Right cardiac atrium (tissue), 5 donors: ENCODE measurements around the gene KNTC1. TPM values are rescaled to one million over a fixed set of nuclear protein-coding genes. Genes with fewer than 3 reads are reported as not detected.
"Not testable (repeated sequence)": the region's sequence is repeated elsewhere in the genome, so short reads cannot be mapped to it uniquely, and the experiment has no call there.

Experiments
- ATAC-seq, 2 donors: fragments of 200-7000 bp; cut with Tn5 transposase; one replicate each; pipeline versions ENCODE4 v1.8.0 to v1.9.1; 2020; ENCODE audit warnings: moderate library complexity in 2 of 2, mild to moderate bottlenecking in 1 of 2
- DNase-seq, 3 donors: peaks; one replicate each; pipeline ENCODE4 v3.0.0-alpha.2; 2020
- H3K27ac ChIP-seq: one replicate; pipeline ENCODE4 v1.5.1; 2013; ENCODE audit warnings: mild to moderate bottlenecking, low read length, control low read depth, moderate library complexity
- H3K27me3 ChIP-seq: one replicate; pipeline ENCODE4 v1.6.1; 2013; ENCODE audit not compliant: control insufficient read depth, insufficient read depth
- H3K4me1 ChIP-seq: one replicate; pipeline ENCODE4 v1.6.1; 2013; ENCODE audit warnings: low read length; ENCODE audit not compliant: control insufficient read depth, insufficient read depth
- H3K4me3 ChIP-seq: one replicate; pipeline ENCODE4 v1.5.1; 2013; ENCODE audit warnings: low read length, control low read depth
- H3K9me3 ChIP-seq: one replicate; pipeline ENCODE4 v1.6.1; 2013; ENCODE audit warnings: low read length; ENCODE audit not compliant: control insufficient read depth
- WGBS: extraction: QIAGEN DNeasy Blood & Tissue Kit; methylation state at CpG from one replicate; pipeline ENCODE4 v1.1.7; 2013; 5-methylcytosine and 5-hydroxymethylcytosine counted together
- intact Hi-C, 4 donors: fragments of 100-400 bp; cut with DNase I; formaldehyde crosslinking; loops; one replicate each; pipeline versions ENCODE4 v1.11.0 to v1.14.0; 2022 to 2023
- polyA plus RNA-seq: library from polyadenylated mRNA; stranded (reverse); fragments of 200-250 nt; gene quantifications from one replicate; pipeline ENCODE4 v1.2.3, GENCODE V29; 2013
- total RNA-seq, 4 donors: library from RNA; stranded (reverse); fragmentation: NEBNext Ultra II Directional; extraction: Animal tissue kit (Norgen Biotek cat#: 25700); gene quantifications; one replicate each; pipeline ENCODE4 v1.2.1, GENCODE V29; 2021
- donor health status: healthy with polysubstance abuse.
- donor health status: DM: no; HTN: yes; CAD: no.
- donor health status: DM: no; HTN: no; CAD: no.
- donor health status: DM: no; HTN: yes; CAD: no; lungs with severe emphysema.
- donor health status: DM: yes; HTN: yes; CAD: no.

Gene KNTC1
- total and polyA plus RNA-seq, 5 donors = 2.7 to 4.7 (median 4.0) TPM

DNA sequence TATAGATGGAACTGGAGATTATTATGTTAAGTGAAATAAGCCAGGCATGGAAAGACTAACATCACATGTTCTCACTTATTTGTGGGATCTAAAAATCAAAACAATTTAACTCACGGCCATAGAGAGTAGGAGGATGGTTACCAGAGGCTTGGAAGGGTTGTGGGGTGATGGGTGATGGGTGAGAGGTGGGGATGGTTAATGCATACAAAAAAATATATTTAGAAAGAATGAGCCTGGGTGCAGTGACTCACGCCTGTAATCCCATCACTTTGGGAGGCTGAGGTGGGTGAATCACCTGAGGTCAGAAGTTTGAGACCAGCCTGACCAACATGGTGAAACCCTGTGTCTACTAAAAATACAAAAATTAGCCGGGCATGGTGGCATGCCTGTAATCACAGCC, 43.0 kb downstream of the KNTC1 start:
- H3K27me3 ChIP-seq, intact Hi-C loops, DNase-seq, H3K9me3 ChIP-seq, H3K4me3 ChIP-seq, H3K27ac ChIP-seq, ATAC-seq, H3K4me1 ChIP-seq: not testable (repeated sequence)
- WGBS = 87% methylated on average over 3 of the region's 3 CpGs

DNA sequence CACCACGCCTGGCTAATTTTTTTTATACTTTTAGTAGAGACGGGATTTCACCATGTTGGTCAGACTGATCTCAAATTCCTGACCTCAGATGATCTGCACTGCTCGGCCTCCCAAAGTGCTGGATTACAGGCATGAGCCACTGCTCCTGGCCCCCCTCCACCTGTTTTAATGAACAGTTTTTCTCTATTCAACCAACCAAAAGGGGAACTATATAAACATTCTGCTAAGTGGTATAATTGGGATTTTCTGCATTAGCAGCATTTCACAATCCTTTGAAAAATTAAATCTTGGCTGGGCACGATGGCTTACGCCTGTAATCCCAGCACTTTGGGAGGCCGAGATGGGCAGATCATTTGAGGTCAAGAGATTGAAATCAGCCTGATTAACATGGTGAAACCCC, 44.8 kb downstream of the KNTC1 start:
- H3K27me3 ChIP-seq = no peaks in the 10 kb centered on the region
- intact Hi-C loops = no loop called here
- no peak overlapping the region for H3K27ac ChIP-seq
- H3K4me1 ChIP-seq = no peaks in the 10 kb centered on the region
- 96% methylated on average over 6 of the region's 6 CpGs for WGBS
- H3K9me3 ChIP-seq = no peaks in the 10 kb centered on the region
- H3K4me3 ChIP-seq = no peak overlapping the region
- ATAC-seq = no peak
- no peak for DNase-seq

DNA sequence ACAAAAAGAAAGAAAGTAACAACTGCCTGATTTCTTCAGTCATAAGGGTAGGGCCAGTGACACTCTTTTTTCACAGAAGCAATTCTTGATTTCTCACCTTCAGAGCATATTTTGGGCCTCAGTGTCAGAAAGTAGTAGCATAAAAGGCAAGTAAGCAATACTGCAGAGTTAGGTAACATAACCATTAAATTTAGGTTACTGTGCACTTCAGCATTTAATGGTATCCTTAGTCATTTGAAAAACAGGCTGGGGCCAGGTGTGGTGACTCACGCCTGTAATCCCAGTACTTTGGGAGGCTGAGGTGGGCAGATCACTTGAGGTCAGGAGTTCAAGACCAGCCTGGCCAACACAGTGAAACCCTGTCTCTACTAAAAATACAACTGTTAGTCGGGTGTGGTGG, 56.2 kb downstream of the KNTC1 start:
- DNase-seq, H3K4me1 ChIP-seq, ATAC-seq, H3K27ac ChIP-seq, H3K4me3 ChIP-seq, H3K9me3 ChIP-seq, H3K27me3 ChIP-seq, intact Hi-C loops: not testable (repeated sequence)
- 95% methylated on average over 2 of the region's 2 CpGs for WGBS

DNA sequence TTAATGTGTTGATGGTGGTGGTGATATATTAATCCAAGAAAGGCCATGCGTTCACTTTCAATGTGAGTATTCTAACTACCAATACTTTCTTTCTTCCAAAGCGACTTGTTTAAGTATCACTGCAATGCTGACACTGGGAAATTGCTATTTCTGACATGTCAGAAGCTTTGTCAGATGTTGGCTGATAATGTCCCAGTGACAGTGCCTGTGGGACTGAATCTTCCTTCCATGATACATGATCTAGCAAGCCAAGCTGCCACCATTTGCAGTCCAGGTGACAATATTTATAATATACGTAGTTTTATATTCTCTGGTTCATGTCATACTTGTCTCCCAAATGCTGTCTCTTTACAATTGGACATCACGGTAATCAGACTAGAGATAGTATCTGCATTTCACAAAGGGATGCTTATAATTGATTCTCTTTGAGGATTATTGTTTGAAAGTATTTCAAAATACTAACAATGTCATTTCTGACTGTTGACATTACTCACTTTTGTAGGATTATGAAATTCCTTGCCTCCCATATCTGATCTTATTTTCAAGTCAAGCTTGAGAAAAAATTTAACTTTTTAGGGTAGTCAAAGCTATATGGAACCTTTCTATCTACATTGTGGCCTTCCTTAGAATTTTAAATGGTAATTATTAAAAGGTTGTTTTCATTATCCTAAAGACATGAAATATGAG, 57.3 kb downstream of the KNTC1 start:
- no peaks in the 10 kb centered on the region for H3K27me3 ChIP-seq
- no peak overlapping the region for H3K4me3 ChIP-seq
- no peak for DNase-seq
- no peak for ATAC-seq
- intact Hi-C loops = no loop called here
- H3K9me3 ChIP-seq = no peaks in the 10 kb centered on the region
- WGBS = 96% methylated on average over 4 of the region's 4 CpGs
- H3K27ac ChIP-seq = no peak overlapping the region
- no peaks in the 10 kb centered on the region for H3K4me1 ChIP-seq

DNA sequence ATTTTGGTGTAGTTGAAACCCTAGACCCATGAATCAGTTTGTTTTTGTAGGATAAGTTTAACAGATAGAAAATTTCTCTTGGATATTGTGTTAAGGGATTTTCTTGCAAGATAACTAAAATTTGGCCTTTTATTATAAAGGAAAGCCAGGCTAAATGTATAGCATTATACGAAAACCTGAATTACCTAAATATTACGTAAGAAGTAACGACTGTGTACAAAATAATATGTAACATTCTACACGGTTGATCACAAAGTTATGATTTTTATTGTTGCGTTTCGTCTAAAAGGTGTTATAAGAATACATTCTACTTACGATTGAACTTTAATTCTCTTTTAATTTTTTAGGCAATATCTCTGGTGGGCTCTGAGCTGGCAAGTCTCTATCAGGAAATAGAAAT, 63.9 kb downstream of the KNTC1 start:
- Histone ChIP-seq H3K4me1 (no peaks in the 10 kb centered on the region), H3K9me3 (no peaks in the 10 kb centered on the region), H3K27ac (no peak overlapping the region), H3K4me3 (no peak overlapping the region), H3K27me3 (no peaks in the 10 kb centered on the region)
- 96% methylated on average over 7 of the region's 7 CpGs for WGBS
- intact Hi-C loops = no loop called here
- ATAC-seq (no peak), DNase-seq (no peak)

DNA sequence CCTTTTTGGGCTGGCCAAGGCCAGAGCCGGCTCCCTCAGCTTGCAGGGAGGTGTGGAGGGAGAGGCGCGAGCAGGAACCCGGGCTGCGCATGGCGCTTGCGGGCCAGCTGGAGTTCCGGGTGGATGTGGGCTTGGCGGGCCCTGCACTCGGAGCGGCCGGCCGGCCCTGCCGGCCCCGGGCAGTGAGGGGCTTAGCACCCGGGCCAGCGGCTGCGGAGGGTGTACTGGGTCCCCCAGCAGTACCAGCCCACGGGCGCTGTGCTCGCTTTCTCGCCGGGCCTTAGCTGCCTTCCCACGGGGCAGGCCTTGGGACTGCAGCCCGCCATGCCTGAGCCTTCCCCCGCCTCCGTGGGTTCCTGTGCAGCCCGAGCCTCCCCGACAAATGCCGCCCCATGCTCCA, 64.9 kb downstream of the KNTC1 start:
- WGBS = 99% methylated on average over 30 of the region's 30 CpGs
- H3K4me1 ChIP-seq, ATAC-seq, DNase-seq, H3K27me3 ChIP-seq, H3K9me3 ChIP-seq, H3K4me3 ChIP-seq, intact Hi-C loops, H3K27ac ChIP-seq: not testable (repeated sequence)

DNA sequence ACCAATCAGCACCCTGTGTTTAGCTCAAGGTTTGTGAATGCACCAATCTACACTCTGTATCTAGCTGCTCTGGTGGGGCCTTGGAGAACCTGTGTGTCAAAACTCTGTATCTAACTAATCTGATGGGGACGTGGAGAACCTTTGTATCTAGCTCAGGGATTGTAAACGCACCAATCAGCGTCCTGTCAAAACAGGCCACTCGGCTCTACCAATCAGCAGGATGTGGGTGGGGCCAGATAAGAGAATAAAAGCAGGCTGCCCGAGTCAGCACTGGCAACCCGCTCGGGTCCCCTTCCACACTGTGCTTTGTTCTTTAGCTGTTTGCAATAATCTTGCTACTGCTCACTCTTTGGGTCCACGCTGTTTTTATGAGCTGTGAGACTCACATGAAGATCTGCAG, 65.5 kb downstream of the KNTC1 start:
- H3K4me1 ChIP-seq, ATAC-seq, intact Hi-C loops, H3K27me3 ChIP-seq, H3K4me3 ChIP-seq, H3K27ac ChIP-seq, H3K9me3 ChIP-seq, DNase-seq: not testable (repeated sequence)
- 86% methylated on average over 8 of the region's 8 CpGs for whole genome bisulfite sequencing

DNA sequence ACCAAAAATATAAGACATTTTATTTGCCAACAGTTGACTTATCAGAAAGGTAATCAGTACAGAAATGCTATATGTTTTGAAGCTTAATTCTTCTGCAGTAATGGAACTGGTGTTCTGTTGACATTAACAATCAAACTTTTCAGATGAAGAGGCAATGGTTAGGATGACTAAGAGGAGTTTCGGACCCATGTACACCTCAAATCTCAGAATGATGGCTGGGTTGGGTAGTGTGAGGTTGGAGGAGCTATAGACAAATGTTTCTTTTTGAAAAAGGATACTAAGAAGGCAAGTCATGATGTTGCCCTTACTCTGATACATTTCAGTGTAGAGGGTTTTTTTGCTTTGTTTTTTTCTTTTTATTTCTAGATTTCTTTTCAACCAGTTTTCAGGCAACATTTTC, 66.9 kb downstream of the KNTC1 start:
- WGBS = 96% methylated on average over 1 of the region's 1 CpG

DNA sequence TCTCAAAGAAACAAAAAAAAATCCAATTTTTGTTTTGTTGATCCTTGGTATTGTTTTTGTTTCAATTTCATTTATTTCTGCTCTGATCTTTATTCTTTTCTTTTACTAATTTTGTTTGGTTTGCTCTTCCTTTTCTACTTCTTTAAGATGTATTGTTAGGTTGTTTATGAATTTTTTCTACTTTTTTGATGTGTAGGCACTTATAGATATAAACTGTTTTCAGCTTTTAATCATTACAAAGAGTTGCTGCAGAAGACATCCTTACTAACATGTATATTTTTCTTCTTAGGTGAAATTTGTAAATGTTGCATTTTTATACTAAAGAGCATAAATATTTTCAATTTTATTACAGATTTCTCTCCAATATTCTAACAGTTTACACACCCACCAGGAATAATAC, 69.8 kb downstream of the KNTC1 start:
- H3K27me3 ChIP-seq = no peaks in the 10 kb centered on the region
- H3K27ac ChIP-seq = no peak overlapping the region
- no peak for DNase-seq
- no peaks in the 10 kb centered on the region for H3K4me1 ChIP-seq
- ATAC-seq = no peak
- intact Hi-C loops = no loop called here
- H3K9me3 ChIP-seq = no peaks in the 10 kb centered on the region
- no peak overlapping the region for H3K4me3 ChIP-seq

More for the DNA sequence above, 66.9 kb downstream of the KNTC1 start:
- Histone ChIP-seq H3K27me3 (no peaks in the 10 kb centered on the region), H3K9me3 (no peaks in the 10 kb centered on the region), H3K27ac (no peak overlapping the region), H3K4me3 (no peak overlapping the region), H3K4me1 (no peaks in the 10 kb centered on the region)
- intact Hi-C loops = no loop called here
- no peak for DNase-seq
- no peak for ATAC-seq

DNA sequence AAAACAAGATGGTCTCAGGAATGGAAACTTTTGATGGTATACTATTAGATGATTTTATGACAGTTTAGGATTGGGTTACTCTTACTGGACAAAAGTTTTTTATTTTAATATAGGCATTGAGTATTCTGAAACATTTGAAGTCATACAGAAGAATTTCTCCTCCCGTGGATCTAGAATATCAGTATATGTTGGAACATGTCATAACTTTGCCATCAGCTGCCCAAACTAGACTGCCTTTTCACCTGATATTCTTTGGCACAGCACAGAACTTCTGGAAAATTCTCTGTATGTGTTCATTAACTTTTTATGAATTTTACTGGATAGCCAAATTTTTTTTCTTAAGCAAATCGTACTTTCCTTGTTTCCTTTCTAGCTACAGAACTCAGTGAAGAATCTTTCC, 75.4 kb downstream of the KNTC1 start:
- intact Hi-C loops = no loop called here

DNA sequence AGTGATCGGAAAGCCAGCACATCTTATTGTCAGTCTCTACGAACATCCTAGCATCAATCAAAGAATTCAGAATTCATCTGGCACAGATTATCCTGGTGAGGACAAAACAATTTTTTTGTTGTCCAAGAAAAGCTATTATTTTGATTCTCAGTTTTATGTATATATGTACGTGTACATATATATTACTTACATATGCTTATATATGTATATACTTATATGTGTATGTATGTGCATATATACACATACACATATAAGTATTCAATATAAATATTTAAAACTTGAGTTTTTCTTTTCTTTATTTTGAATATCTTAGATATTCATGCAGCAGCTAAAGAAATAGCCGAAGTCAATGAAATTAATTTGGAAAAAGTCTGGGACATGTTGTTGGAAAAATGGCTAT, 77.9 kb downstream of the KNTC1 start:
- intact Hi-C loops = no loop called here
- 95% methylated on average over 4 of the region's 4 CpGs for WGBS
- H3K9me3 ChIP-seq = no peaks in the 10 kb centered on the region
- H3K4me1 ChIP-seq = no peaks in the 10 kb centered on the region
- H3K27ac ChIP-seq = no peak overlapping the region
- DNase-seq = no peak
- H3K4me3 ChIP-seq = no peak overlapping the region
- no peak for ATAC-seq
- no peaks in the 10 kb centered on the region for H3K27me3 ChIP-seq

More for the DNA sequence above, 75.4 kb downstream of the KNTC1 start:
- DNase-seq (no peak), ATAC-seq (no peak)
- no peak overlapping the region for H3K4me3 ChIP-seq
- H3K9me3 ChIP-seq = no peaks in the 10 kb centered on the region
- no peak overlapping the region for H3K27ac ChIP-seq
- no peaks in the 10 kb centered on the region for H3K4me1 ChIP-seq
- H3K27me3 ChIP-seq = no peaks in the 10 kb centered on the region
- 96% methylated on average over 2 of the region's 2 CpGs for WGBS

DNA sequence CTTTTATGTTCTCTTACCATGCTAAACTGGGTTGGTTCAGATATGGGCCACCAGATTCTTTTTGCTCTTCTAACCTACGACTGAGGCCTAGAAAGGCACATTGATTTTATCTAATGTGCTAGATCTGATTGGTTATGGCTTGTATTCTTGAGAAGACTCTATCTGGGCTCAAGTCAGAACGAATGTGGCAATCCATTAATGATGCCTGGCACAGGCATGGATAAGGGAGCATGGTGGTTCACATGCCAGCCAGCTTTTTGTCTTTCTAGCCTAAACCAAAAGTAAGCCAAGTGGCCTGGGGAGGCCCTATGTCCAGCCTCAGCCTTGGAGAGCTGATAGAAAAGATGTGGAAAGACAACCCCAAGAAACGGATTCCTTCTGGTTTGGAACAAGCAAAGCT, 82.7 kb downstream of the KNTC1 start:
- no peak for DNase-seq
- 80% methylated on average over 3 of the region's 3 CpGs for WGBS
- no peak overlapping the region for H3K27ac ChIP-seq
- no peaks in the 10 kb centered on the region for H3K9me3 ChIP-seq
- ATAC-seq = no peak
- H3K27me3 ChIP-seq = no peaks in the 10 kb centered on the region
- no peak overlapping the region for H3K4me3 ChIP-seq
- intact Hi-C loops = no loop called here
- H3K4me1 ChIP-seq = no peaks in the 10 kb centered on the region
